Left lobe of liver (tissue), 2 donors: ENCODE data around the gene U2AF1. TPM values are rescaled to one million over a fixed set of nuclear protein-coding genes. Genes with fewer than 3 reads are reported as not detected.
A peak's percentile ranks its signal among the peaks of the same experiment; 100 is the strongest.
"Not testable (repeated sequence)": the region's sequence is repeated elsewhere in the genome, so short reads cannot be mapped to it uniquely, and the experiment has no call there.

Source experiments
- ATAC-seq: fragments of 200-7000 bp; cut with Tn5 transposase; one replicate; pipeline ENCODE4 v1.9.1; 2020; ENCODE audit warnings: mild to moderate bottlenecking, moderate library complexity
- DNase-seq: peaks from one replicate; pipeline ENCODE4 v3.0.0-alpha.2; 2020; ENCODE audit warnings: low spot score
- total RNA-seq: library from RNA; stranded (reverse); gene quantifications from one replicate; pipeline ENCODE4 v1.2.1, GENCODE V29; 2021
- donor health status: DM: no; HTN: no; CAD: no; lungs with moderate emphysema.
- donor health status: DM: no; HTN: yes; CAD: no.

The U2AF1 gene, protein sequence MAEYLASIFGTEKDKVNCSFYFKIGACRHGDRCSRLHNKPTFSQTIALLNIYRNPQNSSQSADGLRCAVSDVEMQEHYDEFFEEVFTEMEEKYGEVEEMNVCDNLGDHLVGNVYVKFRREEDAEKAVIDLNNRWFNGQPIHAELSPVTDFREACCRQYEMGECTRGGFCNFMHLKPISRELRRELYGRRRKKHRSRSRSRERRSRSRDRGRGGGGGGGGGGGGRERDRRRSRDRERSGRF
- 11.0 TPM for total RNA-seq

- DNase-seq (peak; percentile 81), ATAC-seq (peak; percentile 96)
These were observed at the start of gene U2AF1 for GRCh38 chr21:43106965-43107793. U2AF1 (minus strand) TSS chr21:43107570; CDS start chr21:43107494, 76 bp downstream.

DNA sequence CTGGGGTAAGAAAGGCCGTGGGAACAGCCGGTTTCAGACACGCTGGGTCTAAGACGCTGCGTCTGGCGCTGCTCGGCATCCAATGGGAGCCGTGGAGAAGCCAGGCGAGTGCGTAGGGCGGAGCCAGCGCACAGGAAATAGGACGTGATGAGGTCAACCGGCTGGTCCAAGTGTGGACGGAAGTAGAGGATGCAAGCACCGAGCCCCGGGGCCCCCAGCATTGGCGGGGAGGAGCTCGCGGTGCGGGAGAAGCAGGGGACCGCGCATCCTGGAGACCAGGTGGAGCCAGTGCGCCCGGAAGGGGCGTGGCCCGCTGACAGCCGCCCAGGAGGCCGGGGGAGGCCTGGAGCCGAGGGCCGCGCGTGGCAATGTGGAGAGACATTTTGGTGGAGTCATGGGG lies 46.2 kb upstream of the U2AF1 start:
- not testable (repeated sequence) for ATAC-seq, DNase-seq

DNA sequence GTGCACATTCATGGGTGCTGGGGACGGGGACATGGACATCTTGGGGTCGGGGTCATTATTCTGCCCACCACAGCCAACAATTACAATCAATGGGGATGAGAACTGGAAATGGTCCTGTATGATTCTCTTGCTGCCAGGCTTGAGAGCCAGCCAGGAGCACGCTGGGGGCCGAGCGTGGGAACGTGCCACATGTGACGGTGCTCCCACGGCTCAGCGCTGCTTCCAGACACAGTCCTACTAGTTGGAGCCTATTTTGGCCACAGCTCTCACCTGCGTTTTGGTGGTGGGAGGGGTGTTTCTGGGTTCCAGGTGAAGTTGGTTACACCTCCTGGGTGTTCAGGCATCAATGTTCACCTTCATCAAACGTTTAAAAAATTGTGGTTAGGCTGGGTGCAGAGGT lies 42.0 kb upstream of the U2AF1 start:
- not testable (repeated sequence) for DNase-seq, ATAC-seq

GRCh38 chr21:43147999-43148398 lies 40.6 kb upstream of the U2AF1 start:
- DNase-seq, ATAC-seq: not testable (repeated sequence)

DNA sequence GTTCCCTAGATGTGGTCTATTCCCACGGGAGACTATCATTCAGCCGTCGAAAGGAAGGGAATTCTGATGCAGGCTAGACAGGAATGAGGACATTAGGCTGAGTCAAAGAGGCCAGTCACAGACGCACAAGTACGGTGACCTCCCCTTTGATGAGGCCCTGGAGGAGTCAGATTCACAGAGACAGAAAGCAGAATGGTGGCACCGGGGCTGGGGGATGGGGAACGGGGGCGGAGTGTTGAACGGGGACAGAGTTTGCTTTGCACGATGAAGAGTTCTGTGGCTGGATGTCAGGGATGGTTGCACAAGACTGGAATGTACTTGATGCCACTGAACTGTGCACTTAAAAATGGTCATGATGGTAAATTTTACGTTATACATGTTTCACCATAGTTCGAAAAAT lies 39.3 kb upstream of the U2AF1 start:
- not testable (repeated sequence) for DNase-seq
- ATAC-seq = peak; percentile 58

GRCh38 chr21:43141407-43141806 lies 34.0 kb upstream of the U2AF1 start:
- not testable (repeated sequence) for ATAC-seq, DNase-seq

DNA sequence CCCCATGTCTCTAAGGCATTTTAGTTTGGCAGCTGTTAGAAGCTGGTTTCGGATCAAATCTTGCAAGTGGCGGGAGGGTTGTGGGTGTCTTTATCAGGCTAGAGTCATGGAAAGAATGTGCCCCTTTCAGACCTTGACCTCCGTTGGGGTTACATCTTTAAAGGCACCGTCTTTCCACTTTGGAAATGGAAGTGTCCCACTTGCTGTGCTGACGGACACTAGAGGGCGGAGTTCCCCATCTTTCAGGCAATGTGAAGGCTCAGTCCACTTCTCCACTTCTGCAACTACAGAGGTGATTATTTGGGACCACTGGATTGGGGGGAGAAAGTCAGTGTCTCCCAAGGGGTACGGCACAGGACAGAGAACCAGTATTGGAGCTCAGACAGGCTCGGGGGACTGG lies 31.6 kb upstream of the U2AF1 start:
- ATAC-seq = peak; percentile 83
- DNase-seq = not testable (repeated sequence)

- not testable (repeated sequence) for ATAC-seq, DNase-seq
These were observed 27.1 kb upstream of the U2AF1 start for GRCh38 chr21:43134520-43134919.

GRCh38 chr21:43130094-43130493 lies 22.7 kb upstream of the U2AF1 start:
- not testable (repeated sequence) for ATAC-seq, DNase-seq

DNA sequence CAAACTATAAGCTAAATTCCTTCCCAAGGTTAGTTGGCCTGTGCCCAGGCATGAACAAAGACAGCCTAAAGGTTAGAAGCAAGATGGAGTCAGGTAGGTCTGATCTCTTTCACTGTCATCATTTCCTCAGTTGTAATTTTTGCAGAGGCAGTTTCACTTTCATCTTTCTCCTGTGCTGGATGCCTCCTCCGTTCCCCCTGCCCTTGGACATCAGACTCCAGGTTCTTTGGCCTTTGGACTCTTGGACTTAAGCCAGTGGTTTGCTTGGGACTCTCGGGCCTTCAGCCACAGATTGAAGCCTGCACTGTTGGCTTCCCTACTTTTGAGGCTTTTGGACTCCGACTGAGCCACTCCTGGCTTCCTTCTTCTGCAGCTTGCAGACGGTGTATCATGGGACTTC lies 8.6 kb upstream of the U2AF1 start:
- not testable (repeated sequence) for DNase-seq
- peak; percentile 74 for ATAC-seq

GRCh38 chr21:43114483-43114882 lies 7.1 kb upstream of the U2AF1 start:
- not testable (repeated sequence) for ATAC-seq, DNase-seq

- DNase-seq, ATAC-seq: not testable (repeated sequence)
These were observed 1.6 kb upstream of the U2AF1 start for GRCh38 chr21:43109006-43109405.

DNA sequence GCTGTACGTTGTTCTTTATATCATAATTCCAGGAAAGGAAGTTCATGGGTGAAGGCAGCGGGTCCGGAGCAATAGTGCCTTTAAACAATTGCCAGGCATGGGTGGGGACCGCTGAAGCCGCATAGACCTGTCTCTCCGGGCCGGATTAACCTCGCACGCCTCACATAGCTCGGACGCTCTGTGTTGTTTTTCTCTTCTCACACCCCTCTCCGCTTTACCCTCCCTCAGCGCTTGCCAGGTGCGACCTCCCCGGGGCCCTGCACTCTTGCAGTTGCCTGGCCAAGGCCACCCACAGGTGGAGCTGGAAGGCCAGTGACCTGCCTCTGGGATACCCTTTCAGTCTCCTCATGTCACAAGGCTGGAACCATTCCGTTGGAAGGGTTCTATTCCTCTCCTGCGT lies 807 bp upstream of the U2AF1 start:
- ATAC-seq = peak; percentile 36

DNA sequence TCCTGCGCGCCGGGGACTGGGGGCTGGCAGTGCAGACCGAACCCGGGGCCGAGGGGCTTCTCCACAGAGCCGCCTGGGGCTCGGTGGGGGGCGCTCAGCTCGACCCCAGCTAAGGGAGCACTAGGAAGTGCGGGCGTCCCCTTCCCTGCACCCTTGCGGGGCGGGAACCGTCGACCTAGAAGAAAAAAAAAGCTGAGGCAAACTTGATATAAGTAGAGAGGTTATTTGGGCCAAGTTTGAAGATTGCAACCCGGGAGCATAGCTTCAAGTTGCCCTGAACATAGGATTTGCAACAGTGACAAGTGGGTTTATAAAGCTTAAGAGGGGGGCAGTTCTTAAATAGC lies 396 bp upstream of the U2AF1 start:
- ATAC-seq, DNase-seq: not testable (repeated sequence)

More for the DNA sequence above, 807 bp upstream of the U2AF1 start:
- DNase-seq = not testable (repeated sequence)

DNA sequence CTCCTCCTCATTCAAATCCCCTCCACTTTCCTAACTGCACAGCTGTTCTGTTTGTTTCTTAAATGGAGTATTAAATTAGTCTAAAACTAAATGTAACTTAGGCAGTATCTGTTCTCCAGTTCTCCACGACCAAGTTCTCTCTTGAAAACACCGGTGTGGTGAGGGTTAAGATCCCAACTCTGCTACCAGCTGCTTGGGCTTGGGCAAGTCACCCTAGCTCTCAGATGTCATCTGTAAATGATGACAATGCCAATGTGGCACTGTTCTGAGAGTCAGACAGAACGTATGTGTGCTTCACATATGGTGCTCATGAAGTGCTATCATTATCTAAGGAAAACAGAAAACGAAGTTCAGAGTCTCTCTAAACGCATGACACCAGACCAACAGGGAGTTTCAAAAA lies 2.7 kb downstream of the U2AF1 start:
- ATAC-seq, DNase-seq: not testable (repeated sequence)

DNA sequence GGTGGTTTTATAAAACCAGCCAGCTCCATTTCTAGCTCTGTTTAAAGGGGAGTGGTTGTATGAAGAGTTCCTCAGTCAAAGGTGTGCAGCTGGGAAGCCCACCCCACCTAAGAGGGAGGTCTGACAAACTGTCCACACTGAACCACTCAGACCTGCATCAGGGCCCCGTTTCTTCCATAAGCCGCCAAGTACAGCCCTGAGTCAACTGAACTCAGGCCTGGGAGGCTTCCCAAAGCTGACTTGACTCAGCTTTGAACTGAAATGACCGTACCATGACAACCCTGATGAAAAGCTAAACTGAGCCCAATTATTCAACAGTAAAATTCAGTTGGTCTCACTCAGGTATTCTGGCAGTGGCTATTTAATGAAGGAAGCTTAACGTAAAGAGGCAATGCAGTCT lies 5.1 kb downstream of the U2AF1 start:
- not testable (repeated sequence) for DNase-seq, ATAC-seq

GRCh38 chr21:43101676-43102075 lies 5.7 kb downstream of the U2AF1 start:
- not testable (repeated sequence) for DNase-seq, ATAC-seq

- not testable (repeated sequence) for ATAC-seq, DNase-seq
These were observed 6.4 kb downstream of the U2AF1 start for GRCh38 chr21:43101000-43101399.

GRCh38 chr21:43091979-43092614 lies 15.3 kb downstream of the U2AF1 start:
- DNase-seq = not testable (repeated sequence)
- ATAC-seq = peak; percentile 23

- DNase-seq, ATAC-seq: not testable (repeated sequence)
These were observed 16.4 kb downstream of the U2AF1 start for GRCh38 chr21:43090947-43091346.

- not testable (repeated sequence) for DNase-seq, ATAC-seq
These were observed 17.9 kb downstream of the U2AF1 start for GRCh38 chr21:43089463-43089862.
